Left lung (tissue), 10 donors: ENCODE results near the gene MAP1LC3B2. TPM values are rescaled to one million over a fixed set of nuclear protein-coding genes. Genes with fewer than 3 reads are reported as not detected.

Source experiments
- ATAC-seq: fragments of 200-7000 bp; cut with Tn5 transposase; one replicate; pipeline ENCODE4 v1.9.1; 2020; ENCODE audit warnings: moderate library complexity
- DNase-seq, 4 donors: peaks; one replicate each; pipeline ENCODE4 v3.0.0-alpha.2; 2013 to 2020
- H3K27ac ChIP-seq, 2 donors: fragments of 200-600 bp; sonication (generic) in 1 of 2; one replicate each; pipeline versions ENCODE4 v1.5.0 to v1.8.0; 2020 to 2021
- H3K27me3 ChIP-seq, 2 donors: fragments of 200-600 bp; sonication (generic) in 1 of 2; one replicate each; pipeline versions ENCODE4 v1.5.0 to v1.8.0; 2020 to 2021
- H3K36me3 ChIP-seq, 2 donors: fragments of 200-600 bp; sonication (generic) in 1 of 2; one replicate each; pipeline versions ENCODE4 v1.5.0 to v1.8.0; 2020 to 2021
- H3K4me1 ChIP-seq, 2 donors: fragments of 200-600 bp; one replicate each; pipeline ENCODE4 v1.8.0; 2021
- H3K4me3 ChIP-seq, 2 donors: fragments of 200-600 bp; sonication (generic) in 1 of 2; one replicate each; pipeline versions ENCODE4 v1.5.0 to v1.8.0; 2020 to 2021; ENCODE audit warnings: mild to moderate bottlenecking in 1 of 2
- H3K9me3 ChIP-seq, 2 donors: fragments of 200-600 bp; sonication (generic) in 1 of 2; one replicate each; pipeline versions ENCODE4 v1.5.0 to v1.8.0; 2020 to 2021
- CTCF ChIP-seq, 2 donors: fragments of 200-600 bp; sonication (generic) in 1 of 2; IDR thresholded peaks; one replicate each; pipeline versions ENCODE4 v1.5.0 to v1.8.0; 2021; ENCODE audit warnings: antibody characterized with exemption in 2 of 2
- intact Hi-C, 2 donors: fragments of 100-400 bp; cut with DNase I; formaldehyde crosslinking; loops; one replicate each; pipeline versions ENCODE4 v1.11.2 to v1.14.2; 2022
- polyA plus RNA-seq, 6 donors: library from polyadenylated mRNA; unstranded; fragments of 120-200 nt; gene quantifications; one replicate each; pipeline ENCODE4 v1.2.1, GENCODE V29; 2013; ENCODE audit not compliant: insufficient read length in 6 of 6
- total RNA-seq, 2 donors: library from RNA; stranded (reverse); fragmentation: NEBNext Ultra II Directional; extraction: Animal tissue kit (Norgen Biotek cat#: 25700); gene quantifications; one replicate each; pipeline ENCODE4 v1.2.1, GENCODE V29; 2021
- donor health status: DM: no; HTN: yes; CAD: no.
- donor health status: DM: no; HTN: no; CAD: no.

MAP1LC3B2 gene
- total and polyA plus RNA-seq, 8 donors, result 1.5 to 10.5 (median 5.5) TPM; not detected in 1

- ATAC-seq, result no peak
- intact Hi-C loops, result no loop called here
Measured at GRCh38 chr12:116595186-116595585, 36.0 kb downstream of the MAP1LC3B2 start.

GRCh38 chr12:116595672-116596071 lies 36.5 kb downstream of the MAP1LC3B2 start:
- no peak for ATAC-seq
- TF ChIP-seq CTCF (IDR thresholded peaks at IDR 0.05), result no peak
- H3K27ac ChIP-seq, result no peak overlapping the region
- no peak for DNase-seq
- H3K4me1 ChIP-seq, result peaks cover 11 to 54% of the 10 kb centered on the region in 2 donors
- H3K36me3 ChIP-seq, result no peaks in the 10 kb centered on the region
- no peak overlapping the region for H3K4me3 ChIP-seq
- no peaks in the 10 kb centered on the region for H3K9me3 ChIP-seq
- intact Hi-C loops, result no loop called here
- H3K27me3 ChIP-seq, result no peaks in the 10 kb centered on the region

More at GRCh38 chr12:116595186-116595585, 36.0 kb downstream of the MAP1LC3B2 start:
- peaks cover 11 to 50% of the 10 kb centered on the region in 2 donors for H3K4me1 ChIP-seq
- H3K9me3 ChIP-seq, result no peaks in the 10 kb centered on the region
- no peak for DNase-seq
- H3K4me3 ChIP-seq, result no peak overlapping the region
- H3K36me3 ChIP-seq, result no peaks in the 10 kb centered on the region
- no peak overlapping the region for H3K27ac ChIP-seq
- no peaks in the 10 kb centered on the region for H3K27me3 ChIP-seq
- TF ChIP-seq CTCF (IDR thresholded peaks at IDR 0.05), result no peak

- Histone ChIP-seq H3K4me3 (no peak overlapping the region), H3K27ac (no peak overlapping the region), H3K9me3 (no peaks in the 10 kb centered on the region), H3K4me1 (peaks cover 3 to 47% of the 10 kb centered on the region in 2 donors), H3K27me3 (no peaks in the 10 kb centered on the region), H3K36me3 (no peaks in the 10 kb centered on the region)
- TF ChIP-seq CTCF (IDR thresholded peaks at IDR 0.05), result no peak
- DNase-seq (no peak), ATAC-seq (no peak)
- intact Hi-C loops, result no loop called here
Measured at GRCh38 chr12:116597886-116598285, 38.7 kb downstream of the MAP1LC3B2 start.

- no peak for TF ChIP-seq CTCF (IDR thresholded peaks at IDR 0.05)
- intact Hi-C loops, result no loop called here
- Histone ChIP-seq H3K36me3 (no peaks in the 10 kb centered on the region), H3K9me3 (no peaks in the 10 kb centered on the region), H3K4me1 (peaks cover 3 to 42% of the 10 kb centered on the region in 2 donors), H3K4me3 (peak overlapping the region in 1 of 2 donors; percentile 28), H3K27me3 (no peaks in the 10 kb centered on the region), H3K27ac (peak overlapping the region; percentile 70 to 74)
- DNase-seq, result no peak
- ATAC-seq, result no peak
Measured at GRCh38 chr12:116598311-116599284, 39.4 kb downstream of the MAP1LC3B2 start.
